HG02571 (cell line): ENCODE results near the gene SPAG16.

ENCODE experiments used
- ATAC-seq: cut with Tn5 transposase; IDR thresholded peaks from one replicate; pipeline ENCODE4 v1.9.1; 2021; ENCODE audit warnings: mild to moderate bottlenecking, moderate library complexity; ENCODE audit not compliant: unreplicated experiment

Gene SPAG16

GRCh38 chr2:214450118-214450894 lies 1166.0 kb downstream of the SPAG16 start:
- no peak for ATAC-seq

GRCh38 chr2:214451516-214452275 lies 1167.4 kb downstream of the SPAG16 start:
- no peak for ATAC-seq
